K562 (cell line): ENCODE results near the gene OR11L1. TPM values are rescaled to one million over a fixed set of nuclear protein-coding genes. Genes with fewer than 3 reads are reported as not detected.

Source experiments
- CBX3 ChIP-seq, 2 experiments: IDR thresholded peaks; 1 replicate in 1 of 2; 2 replicates in 1 of 2; pipeline ENCODE4 v1.6.1; 2012; ENCODE audit warnings: inconsistent platforms in 2 of 2, low read length in 2 of 2, borderline replicate concordance in 1 of 2, control low read depth in 1 of 2
- CTCF ChIP-seq, 3 experiments: IDR thresholded peaks in 2 of 3; conservative IDR thresholded peaks in 1 of 3; 2 replicates each; pipeline ENCODE4 v1.5.1; 2011 to 2012; ENCODE audit warnings: low read length in 3 of 3, mild to moderate bottlenecking in 3 of 3, control low read depth in 2 of 3, improper control_type of control experiment in 1 of 3, inconsistent platforms in 1 of 3, low read depth in 1 of 3, mixed read lengths in 1 of 3, moderate library complexity in 1 of 3; ENCODE audit not compliant: insufficient read depth in 2 of 3
- FOSL1 ChIP-seq: fragments of 200-800 bp; sonication (Bioruptor generic); conservative IDR thresholded peaks from 2 replicates; pipeline ENCODE4 v1.6.1; 2016; ENCODE audit warnings: missing genetic modification characterization, missing compliant biosample characterization
- PCBP1 ChIP-seq: fragments of 200-400 bp; formaldehyde crosslinking; IDR thresholded peaks from 2 replicates; pipeline ENCODE4 v1.6.1; 2018; ENCODE audit warnings: mild to moderate bottlenecking, low read depth, low read length; ENCODE audit not compliant: poor library complexity, severe bottlenecking
- SMAD2 ChIP-seq: fragments of 150-350 bp; IDR thresholded peaks from 2 replicates; pipeline ENCODE4 v1.6.1; 2014; ENCODE audit warnings: low read depth, mild to moderate bottlenecking, low read length
- SMAD3 ChIP-seq: fragments of 450-650 bp; formaldehyde crosslinking; conservative IDR thresholded peaks from 2 replicates; pipeline ENCODE4 v1.4.0; 2020; ENCODE audit warnings: mild to moderate bottlenecking
- VEZF1 ChIP-seq: fragments of 200-800 bp; sonication (Bioruptor generic); IDR thresholded peaks from 2 replicates; pipeline ENCODE4 v1.6.1; 2017; ENCODE audit warnings: missing genetic modification characterization, missing compliant biosample characterization
- ZBTB12 ChIP-seq: fragments of 250-450 bp; sonication (Bioruptor Pico); IDR thresholded peaks from 2 replicates; pipeline ENCODE4 v1.4.0; 2020
- ZBTB40 ChIP-seq, 2 experiments: fragments of 450-650 bp in 1 of 2; sonication (generic) in 1 of 2; formaldehyde crosslinking in 1 of 2; IDR thresholded peaks; 2 replicates each; pipeline versions ENCODE4 v1.7.1 to v1.9.0; 2016 to 2022; ENCODE audit warnings: inconsistent platforms in 1 of 2, mild to moderate bottlenecking in 1 of 2, missing genetic modification reagents in 1 of 2
- ZKSCAN1 ChIP-seq: fragments of 150-350 bp; IDR thresholded peaks from 2 replicates; pipeline ENCODE4 v1.6.1; 2016; ENCODE audit warnings: low read depth, low read length
- ZNF699 ChIP-seq: fragments of 250-450 bp; sonication (Bioruptor Pico); IDR thresholded peaks from 2 replicates; pipeline ENCODE4 v1.8.0; 2021; ENCODE audit warnings: mild to moderate bottlenecking, moderate library complexity; ENCODE audit not compliant: insufficient replicate concordance
- ZNF766 ChIP-seq: fragments of 200-800 bp; sonication (Bioruptor generic); conservative IDR thresholded peaks from 2 replicates; pipeline ENCODE4 v1.6.1; 2016; ENCODE audit warnings: missing genetic modification characterization, missing compliant biosample characterization
- polyA plus RNA-seq, 8 experiments: library from polyadenylated mRNA; depleted of rRNA in 4 of 8; stranded (reverse) in 5 of 8; unstranded in 3 of 8; fragments of >200 nt; fragmentation: Nextera tagmentation in 2 of 8; fragmentation: Illumina TruSeq in 1 of 8; extraction: Ambion mirVana in 2 of 8; extraction: Trizol in 1 of 8; gene quantifications; 2 replicates each; pipeline versions ENCODE4 v1.2.1 to v1.2.3, GENCODE V29; 2011 to 2014; ENCODE audit warnings: inconsistent platforms in 1 of 8, missing spikeins in 1 of 8
- total RNA-seq, 7 experiments: library from RNA; depleted of rRNA in 6 of 7; stranded (reverse); fragments of >200 nt in 6 of 7; fragmentation: Illumina TruSeq in 2 of 7; extraction: Trizol in 2 of 7; gene quantifications; 2 replicates each; pipeline versions ENCODE4 v1.2.1 to v1.2.3, GENCODE V29; 2011 to 2021; ENCODE audit warnings: low replicate concordance in 1 of 7

The OR11L1 gene
- total and polyA plus RNA-seq, 9 of the 15 experiments (the other 6 are each of a cell fraction or from before 2014, with no cell fraction given): not detected

GRCh38 chr1:247854899-247855545, 13.3 kb upstream of the OR11L1 start (continued):
- TF ChIP-seq ZBTB40 (IDR thresholded peaks at IDR 0.05) (0 out of 2 replicates have a peak, but pooled peaks have one; percentile 12), ZBTB40 (CRISPR knock-in tag; IDR thresholded peaks at IDR 0.05) (no peak), CBX3 (IDR thresholded peaks at IDR 0.05; ENCODE audit: borderline replicate concordance in 1 of 2, low read length in 2 of 2) (peak in 1 of 2 experiments; percentile 66; a peak in 1 of 3 replicates), ZNF699 (CRISPR knock-in tag) (no peak), PCBP1 (no peak), ZBTB12 (CRISPR knock-in tag) (no peak), ZKSCAN1 (0 out of 2 replicates have a peak, but pooled peaks have one; percentile 38), VEZF1 (peak; percentile 84), CTCF (IDR thresholded peaks at IDR 0.05 in 2 of 3, conservative IDR thresholded peaks at IDR 0.05 in 1 of 3; ENCODE audit: insufficient read depth in 2 of 3, low read depth in 1 of 3, low read length in 3 of 3) (no peak), SMAD2 (no peak), SMAD3 (no peak), FOSL1 (peak; percentile 89), ZNF766 (peak; percentile 38; the same call in 1 of the 2 replicates)
